Adrenal gland (tissue), 12 donors: ENCODE data around the gene COL6A2. TPM values are rescaled to one million over a fixed set of nuclear protein-coding genes. Genes with fewer than 3 reads are reported as not detected.

ENCODE experiments used
- DNase-seq, 7 donors: peaks; one replicate each; pipeline ENCODE4 v3.0.0-alpha.2; 2019 to 2020
- H3K27ac ChIP-seq, 5 donors: fragments of 200-600 bp; sonication (generic) in 4 of 5; 1 replicate in 3 of 5; 2 replicates in 2 of 5; pipeline versions ENCODE4 v1.5.1 to v1.8.0; 2016 to 2020; ENCODE audit warnings: mild to moderate bottlenecking in 1 of 5
- H3K27me3 ChIP-seq: fragments of 200-600 bp; 2 replicates; pipeline ENCODE4 v1.8.0; 2021
- H3K36me3 ChIP-seq, 2 donors: fragments of 200-600 bp; replicated peaks in 1 of 2; 1 replicate in 1 of 2; 2 replicates in 1 of 2; pipeline versions ENCODE4 v1.5.1 to v1.8.0; 2018 to 2022
- H3K4me1 ChIP-seq, 2 donors: fragments of 200-600 bp; replicated peaks in 1 of 2; 1 replicate in 1 of 2; 2 replicates in 1 of 2; pipeline versions ENCODE4 v1.5.1 to v1.8.0; 2018 to 2021
- H3K4me3 ChIP-seq, 4 donors: fragments of 200-600 bp; sonication (generic) in 3 of 4; one replicate each; pipeline ENCODE4 v1.5.1; 2016 to 2018
- H3K9me3 ChIP-seq, 3 donors: fragments of 200-600 bp; sonication (generic) in 1 of 3; replicated peaks in 1 of 3; 1 replicate in 2 of 3; 2 replicates in 1 of 3; pipeline versions ENCODE4 v1.5.1 to v1.8.0; 2016 to 2021
- CTCF ChIP-seq, 6 experiments: fragments of 450-650 bp in 4 of 6; fragments of 200-600 bp in 2 of 6; sonication (generic) in 1 of 6; IDR thresholded peaks; 1 replicate in 5 of 6; 2 replicates in 1 of 6; pipeline versions ENCODE4 v1.5.1 to v1.8.0; 2016 to 2021; ENCODE audit warnings: antibody characterized with exemption in 6 of 6, mild to moderate bottlenecking in 2 of 6, moderate library complexity in 1 of 6
- POLR2A ChIP-seq, 2 donors: fragments of 450-650 bp; IDR thresholded peaks; one replicate each; pipeline ENCODE4 v1.6.1; 2017; ENCODE audit warnings: antibody characterized with exemption in 2 of 2, mild to moderate bottlenecking in 2 of 2, moderate library complexity in 1 of 2
- WGBS, 4 donors: extraction: QIAGEN DNeasy Blood & Tissue Kit in 2 of 4; methylation state at CpG; one replicate each; pipeline versions ENCODE4 v1.1.5 to v1.1.7; 2013 to 2017; 5-methylcytosine and 5-hydroxymethylcytosine counted together
- intact Hi-C, 2 donors: fragments of 100-400 bp; cut with DNase I; formaldehyde crosslinking; loops; one replicate each; pipeline versions ENCODE4 v1.14.1 to v1.15.0; 2022 to 2023
- polyA plus RNA-seq, 3 donors: library from polyadenylated mRNA; stranded (reverse); fragments of 200-250 nt in 2 of 3; fragments of 350-450 nt in 1 of 3; fragmentation: Illumina TruSeq in 1 of 3; extraction: RNeasy Lipid Tissue Mini Kit (QIAGEN cat#74804) in 1 of 3; gene quantifications; one replicate each; pipeline ENCODE4 v1.2.3, GENCODE V29; 2013 to 2014
- total RNA-seq, 9 donors: library from RNA; depleted of rRNA in 4 of 9; stranded (reverse); fragments of >200 nt in 4 of 9; fragments of 120-200 nt in 1 of 9; fragmentation: NEBNext Ultra II Directional in 1 of 9; extraction: Animal tissue kit (Norgen Biotek cat#: 25700) in 1 of 9; gene quantifications; one replicate each; pipeline versions ENCODE4 v1.1.0 to v1.2.4, GENCODE V29; 2013 to 2023
- donor health status: healthy with polysubstance abuse.
- donor health status: Bipolar disorder and iron deficiency.
- donor health status: DM: yes; HTN: yes; CAD: no.
- donor health status: DM: no; HTN: no; CAD: no.
- donor health status: DM: no; HTN: no; CAD: no.
- donor health status: DM: yes; HTN: yes; CAD: no.

The COL6A2 gene
- total and polyA plus RNA-seq, 12 donors = 19.0 to 543 (median 181) TPM

DNA sequence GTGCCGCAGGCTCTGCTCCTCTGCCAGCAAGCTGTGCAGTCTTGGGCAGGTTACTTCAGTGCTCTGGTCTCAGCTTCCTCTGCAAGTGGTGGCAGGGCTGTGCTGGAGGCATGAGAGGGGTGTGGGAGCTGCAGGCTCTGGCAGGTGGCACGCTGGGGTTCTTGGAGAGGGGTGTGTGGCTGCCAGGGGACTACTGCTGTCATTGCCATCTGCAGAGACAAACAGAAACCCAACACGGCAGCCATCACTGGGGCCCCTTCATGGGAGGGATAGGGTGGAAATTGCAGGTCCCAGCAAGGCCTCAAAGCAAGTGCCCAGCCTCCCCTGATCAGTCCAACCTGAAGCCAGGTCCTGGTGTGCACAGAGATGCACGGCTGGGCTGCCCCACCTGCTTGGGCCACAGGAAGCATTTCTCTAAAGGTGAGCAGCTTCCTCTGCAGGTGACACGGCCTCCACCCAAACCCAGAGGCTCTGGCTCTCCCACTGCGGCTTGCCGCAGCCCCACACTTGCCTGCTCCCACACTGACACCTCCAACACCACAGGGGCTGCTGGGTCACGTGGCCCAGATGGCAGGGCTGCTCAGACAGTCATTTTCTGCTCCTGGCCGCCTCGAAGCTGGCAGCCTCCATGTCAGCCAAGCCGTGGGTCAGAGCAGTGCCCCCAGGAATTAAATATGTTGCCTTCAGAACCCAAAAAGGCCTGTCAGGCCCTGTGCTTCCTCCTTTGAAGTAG lies 4.1 kb upstream of the COL6A2 start:
- WGBS, 4 donors = 84 to 89% (median 85%) methylated on average over 9 to 11 of the region's 11 CpGs; no CpG with 5 or more reads in 1 of the 4 donors
- H3K27ac ChIP-seq = no peak overlapping the region
- intact Hi-C loops = loop anchor here (10.0 kb wide), 2 partner anchors 109 to 119 kb away; partner anchors contain the start of gene COL6A1 (in 1 of the 2)
- TF ChIP-seq CTCF (IDR thresholded peaks at IDR 0.05) (no peak), POLR2A (IDR thresholded peaks at IDR 0.05) (no peak)
- H3K27me3 ChIP-seq = peaks cover 11% of the 10 kb centered on the region
- H3K36me3 ChIP-seq = no peaks in the 10 kb centered on the region
- no peaks in the 10 kb centered on the region for H3K4me1 ChIP-seq
- no peaks in the 10 kb centered on the region for H3K9me3 ChIP-seq
- peak in 2 of 7 donors; percentile 17 to 21 for DNase-seq
- H3K4me3 ChIP-seq = no peak overlapping the region

- Histone ChIP-seq H3K4me1 (no peaks in the 10 kb centered on the region), H3K9me3 (no peaks in the 10 kb centered on the region), H3K4me3 (no peak overlapping the region), H3K36me3 (no peaks in the 10 kb centered on the region), H3K27ac (no peak overlapping the region), H3K27me3 (peaks cover 11% of the 10 kb centered on the region)
- TF ChIP-seq POLR2A (IDR thresholded peaks at IDR 0.05) (no peak), CTCF (IDR thresholded peaks at IDR 0.05) (no peak)
- no peak for DNase-seq
- intact Hi-C loops = loop anchor here (10.0 kb wide), 2 partner anchors 110 to 120 kb away; partner anchors contain the start of gene COL6A1 (in 1 of the 2)
- WGBS, 4 donors = 76 to 82% (median 80%) methylated on average over 14 of the region's 14 CpGs
These were observed 3.4 kb upstream of the COL6A2 start for GRCh38 chr21:46094401-46095082.

GRCh38 chr21:46095083-46095719 lies 2.7 kb upstream of the COL6A2 start:
- Histone ChIP-seq H3K9me3 (no peaks in the 10 kb centered on the region), H3K4me1 (no peaks in the 10 kb centered on the region), H3K36me3 (no peaks in the 10 kb centered on the region), H3K4me3 (no peak overlapping the region), H3K27ac (no peak overlapping the region), H3K27me3 (peaks cover 11% of the 10 kb centered on the region)
- intact Hi-C loops = loop anchor here (10.0 kb wide), 2 partner anchors 110 to 120 kb away; partner anchors contain the start of gene COL6A1 (in 1 of the 2)
- TF ChIP-seq CTCF (IDR thresholded peaks at IDR 0.05) (no peak), POLR2A (IDR thresholded peaks at IDR 0.05) (no peak)
- 76 to 86% (median 80%) methylated on average over 16 of the region's 16 CpGs for WGBS, 4 donors
- DNase-seq = peak in 2 of 7 donors; percentile 15 to 43
